ENCODE measurements around the gene SYNJ2.

SYNJ2 gene

GRCh38 chr6:158083455-158084325, 102.0 kb downstream of the SYNJ2 start:
- no peak overlapping the region for H3K27ac ChIP-seq
- H3K4me3 ChIP-seq = no peak overlapping the region

- Histone ChIP-seq H3K4me3 (no peak overlapping the region), H3K27ac (no peak overlapping the region)
These were observed 103.8 kb downstream of the SYNJ2 start for GRCh38 chr6:158085261-158086053.

- Histone ChIP-seq H3K4me3 (no peak overlapping the region), H3K27ac (no peak overlapping the region)
These were observed 104.4 kb downstream of the SYNJ2 start for GRCh38 chr6:158086054-158086503.

- Histone ChIP-seq H3K27ac (peak overlapping the region in 1 of 21 experiments; percentile 16), H3K4me3 (no peak overlapping the region)
These were observed 105.0 kb downstream of the SYNJ2 start for GRCh38 chr6:158086504-158087223.

DNA sequence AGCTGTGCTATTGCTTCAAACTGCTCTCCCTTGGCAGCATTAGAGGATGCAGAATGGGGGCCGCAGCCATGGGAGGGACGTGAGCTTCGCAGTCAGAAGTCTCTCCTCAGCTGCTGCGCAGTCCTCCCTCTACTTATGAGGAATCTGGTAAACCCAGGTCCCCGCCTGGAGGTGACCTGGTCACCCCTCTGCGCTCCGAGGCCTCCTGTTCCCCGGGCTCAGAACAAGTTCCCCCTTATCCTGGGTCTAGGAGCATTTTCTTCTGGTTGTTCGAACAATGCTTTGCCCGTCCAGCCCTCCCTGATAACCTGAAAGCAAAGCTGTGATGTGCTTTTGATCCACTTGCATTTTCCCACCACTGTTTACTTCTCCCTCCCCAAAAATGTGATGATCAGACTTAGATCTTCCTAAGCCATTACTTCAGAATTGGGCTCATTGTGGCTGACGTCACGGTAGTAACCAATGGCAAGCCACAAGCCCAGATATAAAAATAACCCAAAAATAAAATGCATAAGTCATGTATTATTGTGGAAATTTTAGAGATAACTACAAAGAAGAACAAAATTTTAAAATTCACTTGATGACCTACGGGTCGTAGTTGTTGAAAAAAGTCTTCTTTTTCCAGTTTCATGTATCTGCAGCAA, 105.7 kb downstream of the SYNJ2 start:
- Histone ChIP-seq H3K27ac (no peak overlapping the region), H3K4me3 (no peak overlapping the region)

GRCh38 chr6:158092806-158093205, 111.1 kb downstream of the SYNJ2 start:
- H3K4me3 ChIP-seq = no peak overlapping the region
- no peak overlapping the region for H3K27ac ChIP-seq

- no peak overlapping the region for H3K27ac ChIP-seq
- H3K4me3 ChIP-seq = no peak overlapping the region
These were observed 113.4 kb downstream of the SYNJ2 start for GRCh38 chr6:158095031-158095430.

GRCh38 chr6:158095671-158096070, 114.0 kb downstream of the SYNJ2 start:
- Histone ChIP-seq H3K4me3 (no peak overlapping the region), H3K27ac (no peak overlapping the region)

- Histone ChIP-seq H3K27ac (no peak overlapping the region), H3K4me3 (no peak overlapping the region)
These were observed 121.6 kb downstream of the SYNJ2 start for GRCh38 chr6:158103228-158103627.

- no peak overlapping the region for H3K4me3 ChIP-seq
- peak overlapping the region in 1 of 21 experiments; percentile 13 for H3K27ac ChIP-seq
These were observed 123.0 kb downstream of the SYNJ2 start for GRCh38 chr6:158104696-158105095.

DNA sequence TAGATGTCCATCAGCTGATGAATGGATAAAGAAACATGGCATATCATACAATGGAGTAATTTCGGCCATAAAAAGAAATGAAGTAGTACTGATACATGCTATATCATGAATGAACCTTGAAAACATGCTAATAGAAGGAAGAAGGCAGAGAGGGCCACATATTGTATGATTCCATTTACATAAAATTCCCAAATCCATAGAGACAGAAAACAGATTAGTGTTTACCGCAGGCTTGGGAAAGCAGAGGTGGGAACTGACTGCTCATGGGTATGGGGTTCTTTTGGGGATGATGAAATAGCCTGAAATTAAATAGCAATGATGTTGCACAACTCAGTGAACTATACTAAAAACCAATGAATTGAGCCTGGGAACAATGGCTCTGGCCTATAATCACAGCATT, 128.1 kb downstream of the SYNJ2 start:
- Histone ChIP-seq H3K4me3 (no peak overlapping the region), H3K27ac (no peak overlapping the region)

GRCh38 chr6:158110986-158111385, 129.3 kb downstream of the SYNJ2 start:
- Histone ChIP-seq H3K4me3 (no peak overlapping the region), H3K27ac (no peak overlapping the region)

- no peak overlapping the region for H3K4me3 ChIP-seq
- no peak overlapping the region for H3K27ac ChIP-seq
These were observed 130.3 kb downstream of the SYNJ2 start for GRCh38 chr6:158111987-158112386.

GRCh38 chr6:158113802-158114201, 132.1 kb downstream of the SYNJ2 start:
- Histone ChIP-seq H3K27ac (no peak overlapping the region), H3K4me3 (no peak overlapping the region)

- no peak overlapping the region for H3K27ac ChIP-seq
These were observed 133.4 kb downstream of the SYNJ2 start for GRCh38 chr6:158115102-158115501.

DNA sequence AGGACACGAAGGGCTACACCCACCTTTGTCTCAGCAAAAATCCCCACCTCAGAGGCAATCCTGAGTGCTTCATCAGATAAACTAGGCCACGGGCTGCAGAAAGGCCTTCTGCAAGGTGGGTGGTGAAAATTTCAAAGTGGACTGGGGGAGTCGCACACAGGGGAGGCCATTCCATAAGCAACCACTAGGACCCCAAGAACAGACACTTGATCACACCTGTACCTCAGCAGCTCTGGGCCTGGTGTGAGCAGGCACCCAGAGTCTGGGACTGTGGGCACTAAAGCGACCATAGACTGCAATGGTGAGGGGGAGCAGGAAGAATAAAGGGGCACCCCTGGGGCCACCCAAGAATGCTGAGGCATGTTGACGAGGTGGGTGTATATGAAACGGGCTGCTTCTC, 133.8 kb downstream of the SYNJ2 start:
- Histone ChIP-seq H3K4me3 (no peak overlapping the region), H3K27ac (no peak overlapping the region)

More at GRCh38 chr6:158115102-158115501, 133.4 kb downstream of the SYNJ2 start:
- H3K4me3 ChIP-seq = no peak overlapping the region

- H3K4me3 ChIP-seq = no peak overlapping the region
- no peak overlapping the region for H3K27ac ChIP-seq
These were observed 137.2 kb downstream of the SYNJ2 start for GRCh38 chr6:158118886-158119285.

GRCh38 chr6:158121335-158121734, 139.7 kb downstream of the SYNJ2 start:
- Histone ChIP-seq H3K4me3 (no peak overlapping the region), H3K27ac (no peak overlapping the region)

- H3K4me3 ChIP-seq = no peak overlapping the region
- H3K27ac ChIP-seq = no peak overlapping the region
These were observed 140.4 kb downstream of the SYNJ2 start for GRCh38 chr6:158122048-158122447.

GRCh38 chr6:158124288-158124687, 142.6 kb downstream of the SYNJ2 start:
- Histone ChIP-seq H3K27ac (no peak overlapping the region), H3K4me3 (no peak overlapping the region)

Measured in skin epidermis (tissue), 12 donors.